ENCODE measurements around the gene TBATA.

The TBATA gene

DNA sequence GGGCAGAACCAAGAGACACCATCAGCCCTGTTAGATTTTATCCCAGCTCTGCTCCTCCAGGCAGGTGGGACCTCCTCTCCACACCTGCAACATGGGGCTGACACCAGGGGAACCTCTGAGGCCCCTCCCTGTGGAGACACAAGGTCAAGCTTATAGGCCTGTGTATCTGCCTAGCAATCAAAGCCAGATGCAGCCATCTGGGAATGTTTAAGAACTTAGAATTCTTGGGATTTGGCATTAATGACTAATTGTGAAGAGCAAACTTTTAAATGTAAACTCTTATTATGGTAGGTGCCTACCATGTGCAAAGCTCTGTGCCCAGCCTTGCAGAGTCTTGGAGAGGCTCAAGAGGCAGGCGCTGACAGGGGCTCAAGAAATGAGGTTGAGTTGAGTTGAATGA lies 52.1 kb downstream of the TBATA start:
- peaks cover 25% of the 10 kb centered on the region for H3K79me1 ChIP-seq (replicated peaks; ENCODE audit: low read length, poor library complexity, severe bottlenecking)
- no peak for DNase-seq
- no peak overlapping the region for H2BK120ac ChIP-seq (ENCODE audit: low read depth, low read length)
- no peak overlapping the region for H2BK15ac ChIP-seq (ENCODE audit: low read depth, poor library complexity, severe bottlenecking)
- no peak overlapping the region for H3K23ac ChIP-seq (ENCODE audit: low read length in 2 of 2)
- no peaks in the 10 kb centered on the region for H3K9me3 ChIP-seq (ENCODE audit: control insufficient read depth, low read length)
- no peak overlapping the region for H2BK5ac ChIP-seq (ENCODE audit: low read depth, low read length, poor library complexity, severe bottlenecking)
- peaks cover 13% of the 10 kb centered on the region for H3K4me1 ChIP-seq (ENCODE audit: control insufficient read depth, insufficient read depth, low read depth, low read length)
- peaks cover 83 to 99% of the 10 kb centered on the region in 2 experiments for H3K36me3 ChIP-seq (ENCODE audit: control insufficient read depth in 1 of 2, insufficient read depth in 2 of 2, low read depth in 1 of 2, low read length in 2 of 2)
- H4K8ac ChIP-seq (ENCODE audit: low read length) = no peak overlapping the region
- 92% methylated on average over 1 of the region's 1 CpG for WGBS
- H4K91ac ChIP-seq (ENCODE audit: low read length) = no peak overlapping the region
- H2AK5ac ChIP-seq (ENCODE audit: low read length, severe bottlenecking) = no peak overlapping the region
- no peak overlapping the region for H3K4me2 ChIP-seq (ENCODE audit: low read length, poor library complexity, severe bottlenecking)
- no peak overlapping the region for H3K27ac ChIP-seq (ENCODE audit: low read length, poor library complexity, severe bottlenecking)
- H3K14ac ChIP-seq (ENCODE audit: low read length in 2 of 2) = no peak overlapping the region
- no peak overlapping the region for H3K18ac ChIP-seq (ENCODE audit: low read depth in 1 of 2, low read length in 2 of 2)
- H3K9ac ChIP-seq (ENCODE audit: low read length) = no peak overlapping the region
- no peak overlapping the region for H2AFZ ChIP-seq (ENCODE audit: low read depth, low read length)
- no peak overlapping the region for H2BK12ac ChIP-seq (ENCODE audit: low read length in 2 of 2)
- H3K27me3 ChIP-seq (ENCODE audit: control insufficient read depth in 1 of 2, insufficient read depth in 1 of 2, low read length in 2 of 2) = no peaks in the 10 kb centered on the region
- no peak overlapping the region for H3K4me3 ChIP-seq (ENCODE audit: insufficient read depth in 1 of 2, low read depth in 1 of 2, low read length in 2 of 2)
- H3K4ac ChIP-seq (ENCODE audit: low read depth in 1 of 2, low read length in 2 of 2) = no peak overlapping the region

DNA sequence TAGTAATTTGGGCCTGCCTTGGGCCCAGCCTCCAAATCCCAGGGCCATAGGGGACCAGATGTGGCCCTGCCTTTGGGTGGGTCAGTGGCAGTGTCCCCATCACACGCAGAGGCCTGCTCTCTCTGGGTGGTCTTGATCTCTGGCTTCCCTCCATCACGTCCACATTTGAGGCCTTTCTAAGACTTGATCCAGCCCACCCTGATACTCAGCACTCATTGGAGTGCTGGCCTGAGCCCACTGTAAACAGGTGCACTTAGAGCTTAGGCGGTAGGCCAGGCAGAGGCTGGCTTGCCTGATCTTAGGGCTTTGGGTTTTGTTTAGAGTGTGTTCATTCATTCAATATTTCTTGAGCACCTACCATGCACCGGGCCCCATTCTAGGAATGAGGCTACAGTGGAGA lies 52.6 kb downstream of the TBATA start:
- DNase-seq = no peak
- H3K4me3 ChIP-seq (ENCODE audit: insufficient read depth in 1 of 2, low read depth in 1 of 2, low read length in 2 of 2) = no peak overlapping the region
- no peak overlapping the region for H3K23ac ChIP-seq (ENCODE audit: low read length in 2 of 2)
- H3K27ac ChIP-seq (ENCODE audit: low read length, poor library complexity, severe bottlenecking) = no peak overlapping the region
- H2BK5ac ChIP-seq (ENCODE audit: low read depth, low read length, poor library complexity, severe bottlenecking) = no peak overlapping the region
- H3K4ac ChIP-seq (ENCODE audit: low read depth in 1 of 2, low read length in 2 of 2) = no peak overlapping the region
- H3K36me3 ChIP-seq (ENCODE audit: control insufficient read depth in 1 of 2, insufficient read depth in 2 of 2, low read depth in 1 of 2, low read length in 2 of 2) = peaks cover 83 to 96% of the 10 kb centered on the region in 2 experiments
- no peak overlapping the region for H2AK5ac ChIP-seq (ENCODE audit: low read length, severe bottlenecking)
- H3K79me1 ChIP-seq (replicated peaks; ENCODE audit: low read length, poor library complexity, severe bottlenecking) = peaks cover 24% of the 10 kb centered on the region
- no peaks in the 10 kb centered on the region for H3K27me3 ChIP-seq (ENCODE audit: control insufficient read depth in 1 of 2, insufficient read depth in 1 of 2, low read length in 2 of 2)
- no peak overlapping the region for H3K9ac ChIP-seq (ENCODE audit: low read length)
- H2AFZ ChIP-seq (ENCODE audit: low read depth, low read length) = no peak overlapping the region
- no peak overlapping the region for H2BK12ac ChIP-seq (ENCODE audit: low read length in 2 of 2)
- H3K18ac ChIP-seq (ENCODE audit: low read depth in 1 of 2, low read length in 2 of 2) = no peak overlapping the region
- H4K91ac ChIP-seq (ENCODE audit: low read length) = no peak overlapping the region
- H3K14ac ChIP-seq (ENCODE audit: low read length in 2 of 2) = no peak overlapping the region
- H2BK120ac ChIP-seq (ENCODE audit: low read depth, low read length) = no peak overlapping the region
- no peak overlapping the region for H2BK15ac ChIP-seq (ENCODE audit: low read depth, poor library complexity, severe bottlenecking)
- H3K4me2 ChIP-seq (ENCODE audit: low read length, poor library complexity, severe bottlenecking) = no peak overlapping the region
- peaks cover 13% of the 10 kb centered on the region for H3K4me1 ChIP-seq (ENCODE audit: control insufficient read depth, insufficient read depth, low read depth, low read length)
- H3K9me3 ChIP-seq (ENCODE audit: control insufficient read depth, low read length) = no peaks in the 10 kb centered on the region
- WGBS = 90% methylated on average over 4 of the region's 4 CpGs
- H4K8ac ChIP-seq (ENCODE audit: low read length) = no peak overlapping the region

DNA sequence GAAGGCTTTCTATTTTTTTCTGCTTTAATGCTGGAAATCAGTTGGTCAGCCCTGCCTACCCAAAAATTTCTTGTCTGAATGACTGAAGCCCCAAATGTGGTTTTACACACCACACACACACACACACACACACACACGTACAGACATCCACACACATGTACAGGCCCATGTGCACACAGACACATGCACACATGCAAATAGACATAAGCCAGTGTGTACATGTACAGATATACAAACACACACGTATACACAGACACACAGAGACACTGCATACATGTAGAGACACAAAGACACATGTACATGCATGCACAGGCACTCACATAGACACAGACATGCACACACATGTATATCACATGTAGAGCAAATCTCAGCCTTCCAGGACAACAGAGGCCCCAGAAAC lies 54.2 kb downstream of the TBATA start:
- Histone ChIP-seq H3K4me1 (ENCODE audit: control insufficient read depth, insufficient read depth, low read depth, low read length) (peaks cover 16% of the 10 kb centered on the region), H3K27me3 (ENCODE audit: control insufficient read depth in 1 of 2, insufficient read depth in 1 of 2, low read length in 2 of 2) (no peaks in the 10 kb centered on the region), H3K4me3 (ENCODE audit: insufficient read depth in 1 of 2, low read depth in 1 of 2, low read length in 2 of 2) (no peak overlapping the region), H3K4ac (ENCODE audit: low read depth in 1 of 2, low read length in 2 of 2) (no peak overlapping the region), H3K4me2 (ENCODE audit: low read length, poor library complexity, severe bottlenecking) (no peak overlapping the region), H3K18ac (ENCODE audit: low read depth in 1 of 2, low read length in 2 of 2) (no peak overlapping the region), H2BK120ac (ENCODE audit: low read depth, low read length) (no peak overlapping the region), H4K91ac (ENCODE audit: low read length) (no peak overlapping the region), H2AK5ac (ENCODE audit: low read length, severe bottlenecking) (no peak overlapping the region), H3K27ac (ENCODE audit: low read length, poor library complexity, severe bottlenecking) (no peak overlapping the region), H4K8ac (ENCODE audit: low read length) (no peak overlapping the region), H3K9ac (ENCODE audit: low read length) (no peak overlapping the region), H2BK15ac (ENCODE audit: low read depth, poor library complexity, severe bottlenecking) (no peak overlapping the region), H3K79me1 (replicated peaks; ENCODE audit: low read length, poor library complexity, severe bottlenecking) (peaks cover 28% of the 10 kb centered on the region), H2AFZ (ENCODE audit: low read depth, low read length) (no peak overlapping the region), H3K9me3 (ENCODE audit: control insufficient read depth, low read length) (no peaks in the 10 kb centered on the region), H2BK12ac (ENCODE audit: low read length in 2 of 2) (no peak overlapping the region), H3K23ac (ENCODE audit: low read length in 2 of 2) (no peak overlapping the region), H2BK5ac (ENCODE audit: low read depth, low read length, poor library complexity, severe bottlenecking) (no peak overlapping the region), H3K14ac (ENCODE audit: low read length in 2 of 2) (no peak overlapping the region), H3K36me3 (ENCODE audit: control insufficient read depth in 1 of 2, insufficient read depth in 2 of 2, low read depth in 1 of 2, low read length in 2 of 2) (peaks cover 83 to 96% of the 10 kb centered on the region in 2 experiments)
- no peak for DNase-seq
- WGBS = 51% methylated on average over 2 of the region's 2 CpGs

DNA sequence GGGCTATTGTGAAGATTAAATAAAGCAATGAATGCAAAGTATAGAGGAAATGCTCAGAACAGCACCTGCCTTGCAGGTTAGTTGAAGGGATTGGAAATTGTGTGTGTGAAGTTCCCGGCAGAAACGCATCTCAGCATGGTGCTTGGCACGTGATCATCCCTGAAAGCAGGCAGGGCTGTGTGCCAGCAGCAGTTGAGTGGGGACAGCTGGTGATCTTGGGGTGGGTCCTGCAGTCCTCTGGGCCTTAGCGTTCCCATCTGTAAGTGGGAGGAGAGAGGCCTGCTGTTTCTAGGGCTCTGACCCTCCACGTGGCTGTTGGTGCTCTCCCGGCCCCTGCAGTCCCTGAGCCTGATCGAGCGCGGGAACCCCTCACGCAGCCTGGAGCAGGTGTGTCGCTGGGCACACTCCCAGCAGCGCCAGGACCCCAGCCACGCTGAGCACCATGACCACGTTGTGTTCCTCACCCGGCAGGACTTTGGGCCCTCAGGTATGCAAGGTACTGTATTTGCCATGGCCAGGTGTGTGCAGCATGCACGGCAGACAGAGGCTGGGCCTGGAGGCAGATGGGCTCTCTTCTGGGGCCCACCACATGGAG lies 55.3 kb downstream of the TBATA start:
- H4K91ac ChIP-seq (ENCODE audit: low read length) = no peak overlapping the region
- H3K14ac ChIP-seq (ENCODE audit: low read length in 2 of 2) = no peak overlapping the region
- H2BK5ac ChIP-seq (ENCODE audit: low read depth, low read length, poor library complexity, severe bottlenecking) = no peak overlapping the region
- H3K79me1 ChIP-seq (replicated peaks; ENCODE audit: low read length, poor library complexity, severe bottlenecking) = peaks cover 22% of the 10 kb centered on the region
- H3K4ac ChIP-seq (ENCODE audit: low read depth in 1 of 2, low read length in 2 of 2) = no peak overlapping the region
- no peak for DNase-seq
- no peak overlapping the region for H2AFZ ChIP-seq (ENCODE audit: low read depth, low read length)
- no peak overlapping the region for H4K8ac ChIP-seq (ENCODE audit: low read length)
- H2BK12ac ChIP-seq (ENCODE audit: low read length in 2 of 2) = no peak overlapping the region
- no peak overlapping the region for H2AK5ac ChIP-seq (ENCODE audit: low read length, severe bottlenecking)
- H3K9me3 ChIP-seq (ENCODE audit: control insufficient read depth, low read length) = no peaks in the 10 kb centered on the region
- no peak overlapping the region for H3K27ac ChIP-seq (ENCODE audit: low read length, poor library complexity, severe bottlenecking)
- no peaks in the 10 kb centered on the region for H3K27me3 ChIP-seq (ENCODE audit: control insufficient read depth in 1 of 2, insufficient read depth in 1 of 2, low read length in 2 of 2)
- no peak overlapping the region for H3K18ac ChIP-seq (ENCODE audit: low read depth in 1 of 2, low read length in 2 of 2)
- no peak overlapping the region for H3K4me2 ChIP-seq (ENCODE audit: low read length, poor library complexity, severe bottlenecking)
- no peak overlapping the region for H3K4me3 ChIP-seq (ENCODE audit: insufficient read depth in 1 of 2, low read depth in 1 of 2, low read length in 2 of 2)
- H2BK15ac ChIP-seq (ENCODE audit: low read depth, poor library complexity, severe bottlenecking) = no peak overlapping the region
- no peak overlapping the region for H2BK120ac ChIP-seq (ENCODE audit: low read depth, low read length)
- peaks cover 16% of the 10 kb centered on the region for H3K4me1 ChIP-seq (ENCODE audit: control insufficient read depth, insufficient read depth, low read depth, low read length)
- H3K23ac ChIP-seq (ENCODE audit: low read length in 2 of 2) = no peak overlapping the region
- H3K9ac ChIP-seq (ENCODE audit: low read length) = no peak overlapping the region
- peaks cover 82 to 96% of the 10 kb centered on the region in 2 experiments for H3K36me3 ChIP-seq (ENCODE audit: control insufficient read depth in 1 of 2, insufficient read depth in 2 of 2, low read depth in 1 of 2, low read length in 2 of 2)
- WGBS = 84% methylated on average over 16 of the region's 16 CpGs

All from mesenchymal stem cell (in vitro differentiated cells and primary cell).